Activated CD4-positive, CD25-positive, alpha-beta regulatory T cell (primary cell): ENCODE data around the gene COMMD4.
"Not testable (repeated sequence)": the region's sequence is repeated elsewhere in the genome, so short reads cannot be mapped to it uniquely, and the experiment has no call there.

Source experiments
- DNase-seq, 4 experiments: peaks; one replicate each; lab custom pipeline; 2025; lab: John Stamatoyannopoulos, UW

The COMMD4 gene

DNA sequence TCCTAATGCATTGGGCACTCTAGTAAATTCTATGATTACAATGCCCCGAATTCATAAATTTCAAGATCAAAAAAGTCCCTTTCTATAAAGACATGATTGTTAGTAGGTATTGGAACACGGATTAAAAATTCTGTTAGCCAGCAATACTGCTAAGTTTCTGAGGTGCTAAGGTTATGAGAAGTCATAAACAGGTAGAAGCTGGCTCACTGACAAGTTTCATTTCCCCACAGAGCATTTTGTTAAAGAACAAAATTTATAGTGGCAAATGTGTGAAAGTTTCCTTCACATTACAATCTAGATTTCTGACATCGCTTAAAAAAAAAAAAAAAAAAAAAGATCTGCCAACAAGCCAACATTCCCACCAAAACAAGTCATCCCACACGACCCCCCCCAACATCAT lies 44.9 kb downstream of the COMMD4 start:
- DNase-seq: no peak

GRCh38 chr15:75383986-75384385 lies 48.1 kb downstream of the COMMD4 start:
- DNase-seq: not testable (repeated sequence)
